HepG2 (cell line): ENCODE measurements around the gene ZNF747. TPM values are rescaled to one million over a fixed set of nuclear protein-coding genes. Genes with fewer than 3 reads are reported as not detected.

Experiments
- ATAC-seq: fragments of 200-7000 bp; cut with Tn5 transposase; 3 replicates; pipeline ENCODE4 v1.9.1; 2020; ENCODE audit warnings: mild to moderate bottlenecking, moderate library complexity
- BruUV-seq: library from RNA; stranded (reverse); fragments of 400-500 nt; replicated peaks from 2 replicates; lab custom pipeline; 2021; lab: Mats Ljungman, UMichigan
- CTCF ChIA-PET: fragments of 300-600 bp; formaldehyde crosslinking; extraction: SDS; loops from one replicate; lab custom pipeline; 2021; ENCODE audit warnings: low total read pairs, inconsistent platforms, low intra/inter-chr PET ratio; lab: Yijun Ruan, JAX
- POLR2A ChIA-PET: fragments of 350-600 bp; sonication (Branson Sonifier 250); formaldehyde crosslinking; loops from one replicate; lab custom pipeline; 2020; ENCODE audit warnings: antibody characterized with exemption, inconsistent platforms; lab: Yijun Ruan, JAX
- DNase-seq: peaks from one replicate; pipeline ENCODE4 v3.0.0-alpha.2; 2015; ENCODE audit warnings: low spot score
- FAIRE-seq: peaks from 3 replicates; lab custom pipeline; 2011; peaks lifted over from hg19 to GRCh38; lab: Jason Lieb, UNC
- H2AFZ ChIP-seq: one replicate; pipeline ENCODE4 v1.6.1; 2011; ENCODE audit warnings: low read length, inconsistent platforms
- H3K27ac ChIP-seq: fragments of 300-600 bp; 3 replicates; pipeline ENCODE4 v1.8.0; 2011; ENCODE audit warnings: mixed run types, mild to moderate bottlenecking, mixed read lengths, low read length, inconsistent platforms; ENCODE audit not compliant: insufficient read depth; ENCODE audit errors: extremely low read length
- H3K27me3 ChIP-seq, 2 experiments: fragments of 200-600 bp in 1 of 2; 2 replicates in 1 of 2; 3 replicates in 1 of 2; pipeline versions ENCODE4 v1.6.0 to v1.8.0; 2011; ENCODE audit warnings: low read length in 2 of 2, mild to moderate bottlenecking in 2 of 2, moderate library complexity in 2 of 2, inconsistent platforms in 1 of 2; ENCODE audit not compliant: insufficient read depth in 2 of 2, control insufficient read depth in 1 of 2
- H3K36me3 ChIP-seq, 2 experiments: fragments of 200-600 bp in 1 of 2; replicated peaks in 1 of 2; 2 replicates in 1 of 2; 3 replicates in 1 of 2; pipeline versions ENCODE4 v1.5.1 to v1.8.0; 2011; ENCODE audit warnings: low read length in 2 of 2, inconsistent platforms in 1 of 2; ENCODE audit not compliant: insufficient read depth in 2 of 2, control insufficient read depth in 1 of 2
- H3K4me1 ChIP-seq: 2 replicates; pipeline ENCODE4 v1.5.1; 2012; ENCODE audit warnings: low read length, inconsistent platforms; ENCODE audit not compliant: insufficient read depth
- H3K4me2 ChIP-seq: 2 replicates; pipeline ENCODE4 v1.6.0; 2011; ENCODE audit warnings: low read depth, low read length, inconsistent platforms
- H3K4me3 ChIP-seq, 3 experiments: fragments of 200-600 bp in 1 of 3; sonication (generic), shearing (Covaris generic) in 1 of 3; replicated peaks in 1 of 3; 2 replicates each; pipeline ENCODE4 v1.5.1; 2011 to 2016; ENCODE audit warnings: low read length in 3 of 3, inconsistent platforms in 2 of 3, low read depth in 2 of 3, mild to moderate bottlenecking in 2 of 3, control low read depth in 1 of 3, mixed read lengths in 1 of 3; ENCODE audit not compliant: insufficient read depth in 1 of 3
- H3K79me2 ChIP-seq: one replicate; pipeline ENCODE4 v1.6.1; 2011; ENCODE audit warnings: low read length, inconsistent platforms; ENCODE audit not compliant: insufficient read depth
- H3K9ac ChIP-seq: 2 replicates; pipeline ENCODE4 v1.6.0; 2011; ENCODE audit warnings: mild to moderate bottlenecking, low read depth, low read length, inconsistent platforms; ENCODE audit not compliant: insufficient read depth
- H3K9me3 ChIP-seq: 2 replicates; pipeline ENCODE4 v1.5.1; 2012; ENCODE audit warnings: mild to moderate bottlenecking, low read length
- H4K20me1 ChIP-seq: 2 replicates; pipeline ENCODE4 v1.6.0; 2011; ENCODE audit warnings: inconsistent platforms, mild to moderate bottlenecking, low read length, moderate library complexity; ENCODE audit not compliant: insufficient read depth
- ARID2 ChIP-seq: sonication (generic); formaldehyde crosslinking; IDR thresholded peaks from 2 replicates; pipeline ENCODE4 v1.8.1; 2022; ENCODE audit warnings: mild to moderate bottlenecking, missing genetic modification reagents, borderline replicate concordance
- ERF ChIP-seq: IDR thresholded peaks from 2 replicates; pipeline ENCODE4 v1.6.1; 2018; ENCODE audit warnings: missing biosample characterization, missing genetic modification reagents
- EZH2 ChIP-seq: conservative IDR thresholded peaks from 2 replicates; pipeline ENCODE4 v1.6.1; 2012; ENCODE audit warnings: mild to moderate bottlenecking, low read depth, low read length, moderate library complexity
- HMGA1 ChIP-seq: sonication (generic); formaldehyde crosslinking; conservative IDR thresholded peaks from 2 replicates; pipeline ENCODE4 v1.4.0; 2020; ENCODE audit warnings: missing genetic modification reagents
- KDM1A ChIP-seq: IDR thresholded peaks from 2 replicates; pipeline ENCODE4 v1.6.1; 2016; ENCODE audit warnings: missing compliant biosample characterization
- KDM4B ChIP-seq: sonication (generic); formaldehyde crosslinking; IDR thresholded peaks from 2 replicates; pipeline ENCODE4 v1.4.0; 2020; ENCODE audit warnings: missing genetic modification reagents
- KLF9 ChIP-seq: IDR thresholded peaks from 2 replicates; pipeline ENCODE4 v1.6.1; 2016; ENCODE audit warnings: low read depth
- MTA1 ChIP-seq: sonication (generic); formaldehyde crosslinking; IDR thresholded peaks from 2 replicates; pipeline ENCODE4 v1.4.0; 2020; ENCODE audit warnings: missing genetic modification reagents, mild to moderate bottlenecking, borderline replicate concordance
- MYNN ChIP-seq: sonication (generic); formaldehyde crosslinking; IDR thresholded peaks from 2 replicates; pipeline ENCODE4 v1.4.0; 2020; ENCODE audit warnings: mild to moderate bottlenecking, low read depth, missing genetic modification reagents
- RBFOX2 ChIP-seq: fragments of 200-400 bp; formaldehyde crosslinking; IDR thresholded peaks from 2 replicates; pipeline ENCODE4 v1.6.1; 2017; ENCODE audit warnings: low read depth, mild to moderate bottlenecking, low read length
- SRY ChIP-seq: sonication (generic); formaldehyde crosslinking; IDR thresholded peaks from 2 replicates; pipeline ENCODE4 v1.8.0; 2022; ENCODE audit warnings: mild to moderate bottlenecking, missing genetic modification reagents
- TCF7 ChIP-seq: sonication (generic); IDR thresholded peaks from 2 replicates; pipeline ENCODE4 v1.6.1; 2016; ENCODE audit warnings: antibody characterized with exemption, low read depth
- TCF7L2 ChIP-seq: IDR thresholded peaks from 2 replicates; pipeline ENCODE4 v1.6.1; 2011; ENCODE audit warnings: mild to moderate bottlenecking, low read depth, low read length, moderate library complexity
- TEF ChIP-seq: sonication (generic); formaldehyde crosslinking; IDR thresholded peaks from 2 replicates; pipeline ENCODE4 v1.5.0; 2020; ENCODE audit warnings: missing genetic modification reagents
- TFAP4 ChIP-seq: sonication (generic); IDR thresholded peaks from 2 replicates; pipeline ENCODE4 v1.6.1; 2016; ENCODE audit warnings: low read depth, borderline replicate concordance
- ZBTB38 ChIP-seq: sonication (generic); formaldehyde crosslinking; IDR thresholded peaks from 2 replicates; pipeline ENCODE4 v1.5.1; 2020; ENCODE audit warnings: mild to moderate bottlenecking, missing genetic modification reagents
- ZNF18 ChIP-seq: sonication (generic); formaldehyde crosslinking; IDR thresholded peaks from 2 replicates; pipeline ENCODE4 v1.8.0; 2022; ENCODE audit warnings: mild to moderate bottlenecking, missing genetic modification reagents; ENCODE audit not compliant: insufficient replicate concordance
- ZNF333 ChIP-seq: sonication (generic); formaldehyde crosslinking; IDR thresholded peaks from 2 replicates; pipeline ENCODE4 v1.4.0; 2020; ENCODE audit warnings: mild to moderate bottlenecking, missing genetic modification reagents, borderline replicate concordance
- ZNF430 ChIP-seq: sonication (generic); formaldehyde crosslinking; IDR thresholded peaks from 2 replicates; pipeline ENCODE4 v1.9.0; 2021; ENCODE audit warnings: mild to moderate bottlenecking, missing genetic modification reagents
- ZNF441 ChIP-seq: sonication (generic); formaldehyde crosslinking; IDR thresholded peaks from 2 replicates; pipeline ENCODE4 v1.7.0; 2021; ENCODE audit warnings: missing genetic modification reagents, borderline replicate concordance
- WGBS: methylation state at CpG from one replicate; pipeline ENCODE4 v1.1.6; 2017; ENCODE audit warnings: low lambda C conversion rate; 5-methylcytosine and 5-hydroxymethylcytosine counted together
- in situ Hi-C: cut with HindIII; loops from 2 replicates; pipeline ENCODE4 v1.10.0; 2017; ENCODE audit warnings: low pct_unique_long_range_greater_than_20kb; ENCODE audit not compliant: extremely low pct_ligation_motif_present
- intact Hi-C: fragments of 100-400 bp; cut with micrococcal nuclease; formaldehyde crosslinking; loops from one replicate; pipeline ENCODE4 v1.10.0; 2022; ENCODE audit not compliant: unreplicated experiment
- polyA plus RNA-seq, 8 experiments: library from polyadenylated mRNA; depleted of rRNA in 3 of 8; stranded (reverse) in 7 of 8; unstranded in 1 of 8; fragments of >200 nt; fragmentation: Illumina TruSeq in 4 of 8; extraction: Trizol in 4 of 8; gene quantifications; 2 replicates each; pipeline versions ENCODE4 v1.2.1 to v1.2.3, GENCODE V29; 2011 to 2016; ENCODE audit warnings: low read depth in 4 of 8, missing spikeins in 1 of 8, mixed read lengths in 1 of 8; ENCODE audit not compliant: insufficient read depth in 1 of 8
- total RNA-seq, 5 experiments: library from RNA; depleted of rRNA; stranded (reverse); fragments of >200 nt; fragmentation: Illumina TruSeq; extraction: Trizol; gene quantifications; 2 replicates each; pipeline ENCODE4 v1.2.3, GENCODE V29; 2016; ENCODE audit warnings: low read depth in 1 of 5

ZNF747 gene
- total and polyA plus RNA-seq, 2 of the 13 experiments (the other 11 are each of a cell fraction or from before 2014, with no cell fraction given): 7.2 to 10.2 TPM

- in situ Hi-C loops: no loop called here
- ChIA-PET CTCF (no interaction called here), POLR2A (interaction anchor here (0.7 to 1.5 kb wide), 4 partner anchors 16 to 199 kb away, joined by 3 to 4 read pairs (median 3); partner anchors contain the start of genes DCTPP1 and ZNF688)
- intact Hi-C loops: loop anchor here (5.0 kb wide), 1 partner anchor 42 kb away; no protein-coding TSS in a partner anchor
- Histone ChIP-seq H3K4me3 (no peak overlapping the region), H3K9ac (no peak overlapping the region), H4K20me1 (no peaks in the 10 kb centered on the region), H3K4me1 (peaks cover 49% of the 10 kb centered on the region), H3K9me3 (no peaks in the 10 kb centered on the region), H3K79me2 (peaks cover 21% of the 10 kb centered on the region), H3K4me2 (no peak overlapping the region; the same call in 1 of the 2 replicates), H3K36me3 (peaks cover 0 to 25% of the 10 kb centered on the region in 2 experiments; a peak in 4 of 5 replicates), H2AFZ (no peak overlapping the region), H3K27me3 (no peaks in the 10 kb centered on the region), H3K27ac (no peak overlapping the region)
- ATAC-seq (no peak), DNase-seq (no peak), FAIRE-seq (no peak)
- no TSS peak for BruUV-seq
- 97% methylated on average over 69 of the region's 69 CpGs for WGBS
- TF ChIP-seq TCF7L2 (no peak), ZNF18 (no peak), KDM4B (no peak), SRY (no peak), MYNN (CRISPR knock-in tag) (no peak), TCF7 (no peak), ZNF441 (no peak), ERF (CRISPR knock-in tag) (no peak), ZNF333 (CRISPR knock-in tag) (no peak), RBFOX2 (peak; percentile 83), EZH2 (no peak), MTA1 (CRISPR knock-in tag) (peak; percentile 35; the same call in 1 of the 2 replicates), HMGA1 (CRISPR knock-in tag) (no peak), ZBTB38 (CRISPR knock-in tag) (peak; percentile 48; the same call in 1 of the 2 replicates), ZNF430 (no peak), ARID2 (no peak), TFAP4 (no peak), TEF (CRISPR knock-in tag) (no peak), KLF9 (no peak), KDM1A (CRISPR knock-in tag) (no peak)
Measured at GRCh38 chr16:30555315-30556124, 20.9 kb upstream of the ZNF747 start.
